HG02981 (cell line): ENCODE measurements around the gene PSAPL1.

Experiments used
- ATAC-seq: cut with Tn5 transposase; IDR thresholded peaks from one replicate; pipeline ENCODE4 v1.9.1; 2021; ENCODE audit warnings: mild to moderate bottlenecking, moderate library complexity; ENCODE audit not compliant: unreplicated experiment

The PSAPL1 gene

DNA sequence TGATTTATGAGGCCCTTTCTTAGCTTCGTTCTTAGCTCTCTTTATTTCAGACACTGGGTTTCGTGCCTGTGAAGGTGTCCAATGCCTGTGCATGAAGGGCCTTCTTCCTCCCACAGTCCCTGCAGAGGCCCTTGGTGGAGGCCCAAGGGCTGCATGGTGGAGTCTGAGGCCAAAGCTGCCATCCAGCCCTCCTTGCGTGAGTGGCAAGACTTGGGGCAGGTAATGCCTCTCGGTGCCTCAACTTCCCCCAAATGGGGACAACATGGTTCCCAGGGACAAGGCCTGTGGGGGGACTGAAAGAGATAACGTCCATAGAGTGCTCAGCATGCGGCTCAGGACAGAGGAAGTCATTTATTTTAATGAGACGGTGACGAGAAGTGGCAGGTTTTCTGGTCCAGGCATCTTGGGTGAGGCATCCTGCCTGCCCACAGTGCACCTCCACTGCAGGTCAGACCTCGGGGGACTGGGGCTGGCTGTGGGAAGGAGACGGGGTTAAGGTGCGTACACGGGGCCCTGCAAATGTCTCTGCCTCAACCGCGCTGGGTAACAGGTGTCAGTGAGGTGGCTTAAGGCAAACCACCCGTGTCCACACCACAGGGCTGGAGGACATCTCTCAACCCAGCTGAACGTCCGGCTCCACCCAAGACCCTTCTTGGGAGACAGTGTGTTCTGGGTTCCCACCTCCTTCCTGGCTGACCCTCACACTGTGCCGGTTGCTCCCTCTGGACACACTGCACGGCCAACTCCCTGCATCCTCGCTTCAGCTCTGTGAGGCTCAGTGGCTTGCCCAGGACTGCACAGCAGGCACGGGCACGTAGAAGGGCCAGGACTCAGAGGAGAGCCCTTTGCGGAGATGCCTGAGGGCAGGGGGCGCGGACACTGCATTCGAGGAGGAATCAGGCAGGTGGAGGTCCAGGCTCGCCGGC is 50.5 kb downstream of the PSAPL1 start:
- no peak for ATAC-seq

DNA sequence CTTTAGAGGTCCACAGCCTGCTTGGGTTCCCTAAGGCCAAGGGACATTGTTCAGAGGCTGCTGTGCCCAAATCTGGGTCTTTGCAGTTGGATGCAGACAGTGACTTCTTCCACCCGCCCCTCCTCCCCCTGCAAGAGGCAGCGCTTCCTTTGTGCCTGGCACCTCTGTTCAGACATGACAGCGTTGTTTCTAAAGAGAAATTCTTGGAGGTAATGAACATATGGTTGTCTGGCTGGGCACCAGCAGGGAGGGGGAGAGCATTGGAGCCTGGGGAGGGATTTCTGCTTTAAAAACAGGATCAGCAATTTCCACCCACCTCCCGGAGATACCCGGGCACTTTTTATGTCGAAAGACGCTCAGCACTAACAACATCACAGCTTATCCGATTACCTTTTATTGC is 51.5 kb downstream of the PSAPL1 start:
- no peak for ATAC-seq

DNA sequence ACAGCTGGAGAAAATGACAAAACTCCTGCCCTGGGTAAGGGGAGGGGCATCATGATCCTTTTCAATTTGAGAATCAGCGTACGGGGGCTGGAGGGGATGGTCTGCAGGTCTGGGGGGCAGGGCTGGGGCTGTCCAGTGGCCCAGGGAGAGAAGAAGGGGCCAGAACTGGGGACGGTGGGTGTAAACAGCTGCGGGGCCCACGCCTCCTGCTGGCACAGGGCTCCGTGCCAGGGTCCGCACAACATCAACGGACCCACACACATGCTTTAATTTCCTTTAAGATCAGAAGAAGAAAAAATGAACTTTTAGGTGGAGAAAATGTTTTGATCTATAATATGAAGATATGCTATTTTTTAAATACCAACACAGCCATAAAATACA is 52.1 kb downstream of the PSAPL1 start:
- no peak for ATAC-seq

DNA sequence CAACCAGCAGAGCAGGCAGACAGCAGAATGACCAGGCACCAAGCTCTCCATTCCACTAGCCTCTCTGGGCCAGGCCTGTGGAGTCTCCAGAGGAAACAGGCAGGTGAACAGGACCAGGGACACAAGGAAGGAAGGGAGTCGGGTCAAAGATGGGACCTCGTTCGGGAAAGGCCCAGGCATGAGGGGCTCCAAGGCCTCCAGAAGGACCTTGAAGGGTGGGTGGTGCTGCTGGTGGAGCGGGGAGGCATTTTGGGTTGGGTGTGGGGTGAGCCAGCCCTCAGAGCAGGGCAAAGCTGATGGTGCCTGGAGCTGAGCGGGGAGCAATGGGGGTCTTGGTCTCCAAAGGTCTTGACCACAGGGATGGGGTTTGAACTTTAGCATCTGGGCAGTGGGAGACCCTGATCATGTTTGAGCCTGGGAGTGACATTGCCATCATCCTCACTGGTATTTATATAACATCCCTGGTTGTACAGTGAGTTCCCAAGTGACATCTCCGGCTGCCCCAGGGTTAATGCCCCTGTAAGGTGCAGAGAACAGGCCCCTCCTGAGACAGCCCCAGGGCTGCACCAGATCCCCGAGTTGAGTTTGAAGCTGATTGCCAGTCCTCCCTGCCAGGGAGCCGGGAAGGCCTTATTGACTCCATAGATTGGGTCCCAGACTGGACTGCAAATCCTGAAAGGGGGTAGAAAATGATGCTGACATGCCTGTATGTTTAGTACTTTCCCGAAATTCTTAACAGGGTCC is 52.7 kb downstream of the PSAPL1 start:
- ATAC-seq, result no peak

DNA sequence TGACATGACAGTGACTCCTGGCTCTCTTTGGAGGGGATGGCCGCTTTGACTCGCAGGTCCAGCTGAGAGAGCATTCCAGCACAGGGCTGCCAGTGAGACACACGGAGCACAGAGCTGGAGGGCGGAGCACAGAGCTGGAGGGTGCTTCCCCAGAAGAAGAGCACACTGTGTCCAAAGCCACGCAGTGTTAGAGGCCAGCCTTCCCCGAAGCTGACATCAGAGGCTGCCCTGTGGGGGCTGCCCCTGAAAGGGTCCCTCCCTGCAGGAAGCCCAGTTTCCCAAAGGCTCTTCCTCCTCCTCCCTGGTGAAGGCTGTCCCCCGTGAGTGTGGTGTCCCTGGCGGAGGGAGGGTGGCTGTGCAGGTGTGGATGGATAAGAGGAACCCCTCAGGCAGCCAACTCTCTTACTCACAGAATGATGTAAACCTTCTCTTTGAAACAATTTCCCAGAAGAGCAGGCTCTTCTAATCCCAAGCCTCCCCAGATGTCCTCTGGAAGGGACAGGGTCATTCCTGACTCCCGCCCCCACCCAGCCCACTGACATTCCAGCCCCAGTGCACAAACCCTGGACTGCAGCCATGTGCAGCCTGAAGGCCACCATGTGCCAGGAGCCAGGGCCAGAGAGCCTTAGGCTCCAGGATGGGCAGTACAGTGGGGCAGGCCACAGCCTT is 53.4 kb downstream of the PSAPL1 start:
- ATAC-seq, result no peak
